CD14-positive monocyte (primary cell): ENCODE data around the gene DHX58. TPM values are rescaled to one million over a fixed set of nuclear protein-coding genes. Genes with fewer than 3 reads are reported as not detected.

Source experiments
- DNase-seq, 3 donors: peaks; one replicate each; pipeline ENCODE4 v3.0.0-alpha.2; 2011 to 2022
- H2AFZ ChIP-seq: 2 replicates; pipeline ENCODE4 v1.6.0; 2012; ENCODE audit warnings: mild to moderate bottlenecking, low read depth, low read length, inconsistent platforms; ENCODE audit not compliant: insufficient read depth, poor library complexity, severe bottlenecking
- H3K27ac ChIP-seq, 2 donors: 1 replicate in 1 of 2; 2 replicates in 1 of 2; pipeline ENCODE4 v1.5.1; 2012 to 2013; ENCODE audit warnings: low read length in 2 of 2, control low read depth in 1 of 2, inconsistent platforms in 1 of 2, low read depth in 1 of 2, mild to moderate bottlenecking in 1 of 2
- H3K27me3 ChIP-seq, 2 donors: one replicate each; pipeline versions ENCODE4 v1.6.0 to v1.6.1; 2011 to 2013; ENCODE audit warnings: low read length in 2 of 2; ENCODE audit not compliant: control insufficient read depth in 2 of 2, insufficient read depth in 2 of 2
- H3K36me3 ChIP-seq, 2 donors: replicated peaks in 1 of 2; 1 replicate in 1 of 2; 2 replicates in 1 of 2; pipeline versions ENCODE4 v1.5.1 to v1.6.1; 2012 to 2013; ENCODE audit warnings: low read length in 2 of 2, control low read depth in 1 of 2, inconsistent platforms in 1 of 2, mild to moderate bottlenecking in 1 of 2; ENCODE audit not compliant: insufficient read depth in 2 of 2, control insufficient read depth in 1 of 2
- H3K4me1 ChIP-seq, 2 donors: 1 replicate in 1 of 2; 2 replicates in 1 of 2; pipeline versions ENCODE4 v1.5.1 to v1.6.1; 2012 to 2013; ENCODE audit warnings: low read length in 2 of 2, control low read depth in 1 of 2, inconsistent platforms in 1 of 2, mild to moderate bottlenecking in 1 of 2, moderate library complexity in 1 of 2; ENCODE audit not compliant: insufficient read depth in 2 of 2, control insufficient read depth in 1 of 2
- H3K4me2 ChIP-seq: replicated peaks from 2 replicates; pipeline ENCODE3; 2012; ENCODE audit warnings: low read length, moderate library complexity, mild to moderate bottlenecking; ENCODE audit not compliant: poor library complexity, severe bottlenecking; ENCODE audit errors: extremely low read depth
- H3K4me3 ChIP-seq, 3 experiments: fragments of 200-600 bp in 1 of 3; sonication (generic) in 1 of 3; replicated peaks in 1 of 3; 1 replicate in 2 of 3; 2 replicates in 1 of 3; pipeline ENCODE4 v1.5.1; 2011 to 2013; ENCODE audit warnings: low read length in 3 of 3, mild to moderate bottlenecking in 3 of 3, control low read depth in 2 of 3, low read depth in 2 of 3, inconsistent platforms in 1 of 3, moderate library complexity in 1 of 3
- H3K79me2 ChIP-seq: 2 replicates; pipeline ENCODE4 v1.6.0; 2012; ENCODE audit warnings: mild to moderate bottlenecking, control low read depth, inconsistent platforms, low read length, moderate library complexity; ENCODE audit not compliant: insufficient read depth
- H3K9ac ChIP-seq: 2 replicates; pipeline ENCODE4 v1.6.0; 2017; ENCODE audit warnings: low read length, mild to moderate bottlenecking; ENCODE audit not compliant: insufficient read depth, poor library complexity, severe bottlenecking
- H3K9me3 ChIP-seq, 2 donors: replicated peaks in 1 of 2; 1 replicate in 1 of 2; 2 replicates in 1 of 2; pipeline versions ENCODE4 v1.5.1 to v1.6.1; 2012 to 2013; ENCODE audit warnings: low read length in 2 of 2, control low read depth in 1 of 2; ENCODE audit not compliant: control insufficient read depth in 1 of 2, insufficient read depth in 1 of 2
- H4K20me1 ChIP-seq: 2 replicates; pipeline ENCODE4 v1.6.0; 2012; ENCODE audit warnings: mild to moderate bottlenecking, low read length, control low read depth, moderate library complexity; ENCODE audit not compliant: insufficient read depth
- H3K27ac Mint-ChIP-seq, 7 donors: one replicate each; pipeline ENCODE4 v1.8.0; 2020; ENCODE audit warnings: mild to moderate bottlenecking in 7 of 7, mixed read lengths in 7 of 7, moderate library complexity in 6 of 7, inconsistent platforms in 2 of 7
- H3K27me3 Mint-ChIP-seq, 3 donors: one replicate each; pipeline ENCODE4 v1.8.0; 2021 to 2022; ENCODE audit warnings: low read depth in 3 of 3, mild to moderate bottlenecking in 3 of 3, mixed read lengths in 3 of 3, moderate library complexity in 3 of 3, inconsistent platforms in 1 of 3
- H3K36me3 Mint-ChIP-seq, 2 donors: one replicate each; pipeline ENCODE4 v1.8.0; 2020; ENCODE audit warnings: mixed read lengths in 2 of 2, inconsistent platforms in 1 of 2, mild to moderate bottlenecking in 1 of 2
- H3K4me1 Mint-ChIP-seq: one replicate; pipeline ENCODE4 v1.8.0; 2020; ENCODE audit warnings: mild to moderate bottlenecking, mixed read lengths
- H3K4me3 Mint-ChIP-seq, 2 donors: one replicate each; pipeline ENCODE4 v1.8.0; 2020; ENCODE audit warnings: mild to moderate bottlenecking in 2 of 2, mixed read lengths in 2 of 2, moderate library complexity in 1 of 2
- H3K9me3 Mint-ChIP-seq, 7 donors: one replicate each; pipeline ENCODE4 v1.8.0; 2020 to 2022; ENCODE audit warnings: mixed read lengths in 7 of 7, mild to moderate bottlenecking in 6 of 7, moderate library complexity in 6 of 7, inconsistent platforms in 2 of 7
- CTCF ChIP-seq: fragments of 200-600 bp; IDR thresholded peaks from one replicate; pipeline ENCODE4 v1.8.0; 2022; ENCODE audit warnings: antibody characterized with exemption, mild to moderate bottlenecking
- WGBS: methylation state at CpG from one replicate; pipeline ENCODE4 v1.1.5; 2013; ENCODE audit warnings: missing lambda C conversion rate; ENCODE audit not compliant: insufficient coverage; 5-methylcytosine and 5-hydroxymethylcytosine counted together
- intact Hi-C, 2 donors: fragments of 100-400 bp; cut with micrococcal nuclease; formaldehyde crosslinking; loops; one replicate each; pipeline versions ENCODE4 v1.15.0 to v1.15.1; 2023
- polyA plus RNA-seq, 3 donors: library from polyadenylated mRNA; depleted of rRNA in 1 of 3; unstranded in 2 of 3; stranded (reverse) in 1 of 3; fragments of 300-500 nt in 2 of 3; fragments of >200 nt in 1 of 3; fragmentation: Illumina TruSeq in 2 of 3; gene quantifications; 1 replicate in 2 of 3; 2 replicates in 1 of 3; pipeline ENCODE4 v1.2.3, GENCODE V29; 2012 to 2021

DHX58 gene
- polyA plus RNA-seq, 3 donors, result 13.2 to 46.7 (median 16.0) TPM

GRCh38 chr17:42110301-42111264, 1.9 kb downstream of the DHX58 start:
- Mint-ChIP-seq H3K4me3 (no peak overlapping the region), H3K36me3 (peaks cover 38 to 49% of the 10 kb centered on the region in 2 donors), H3K27me3 (peaks cover 0 to 11% (median 0%) of the 10 kb centered on the region in 3 donors), H3K27ac (peak overlapping the region in 1 of 7 donors; percentile 93), H3K9me3 (no peaks in the 10 kb centered on the region), H3K4me1 (peaks cover 29% of the 10 kb centered on the region)
- H3K4me2 ChIP-seq, result peak overlapping the region; percentile 75
- 88% methylated on average over 14 of the region's 18 CpGs for WGBS
- H3K4me1 ChIP-seq, result peaks cover 29 to 35% of the 10 kb centered on the region in 2 donors
- H2AFZ ChIP-seq, result no peak overlapping the region
- H3K9me3 ChIP-seq, result no peaks in the 10 kb centered on the region
- H3K9ac ChIP-seq, result no peak overlapping the region
- H3K36me3 ChIP-seq, result peaks cover 6 to 17% of the 10 kb centered on the region in 2 donors
- no peak for TF ChIP-seq CTCF
- H3K27me3 ChIP-seq, result no peaks in the 10 kb centered on the region
- peaks cover 5% of the 10 kb centered on the region for H3K79me2 ChIP-seq
- intact Hi-C loops, result loop anchor here in 1 of 2 donors (5.0 kb wide), 2 partner anchors 48 to 193 kb away; partner anchors contain the start of gene ACLY
- H3K4me3 ChIP-seq, result no peak overlapping the region
- DNase-seq, result no peak
- no peak overlapping the region for H3K27ac ChIP-seq
- H4K20me1 ChIP-seq, result no peaks in the 10 kb centered on the region

- no peaks in the 10 kb centered on the region for H3K9me3 Mint-ChIP-seq
- H3K9ac ChIP-seq, result no peak overlapping the region
- peaks cover 29 to 35% of the 10 kb centered on the region in 2 donors for H3K4me1 ChIP-seq
- peaks cover 5% of the 10 kb centered on the region for H3K79me2 ChIP-seq
- H4K20me1 ChIP-seq, result no peaks in the 10 kb centered on the region
- H3K4me2 ChIP-seq, result no peak overlapping the region
- H3K27ac Mint-ChIP-seq, result peak overlapping the region in 3 of 7 donors; percentile 38 to 74 (median 57)
- no peak overlapping the region for H3K4me3 ChIP-seq
- no peak for TF ChIP-seq CTCF
- peaks cover 44 to 52% of the 10 kb centered on the region in 2 donors for H3K36me3 Mint-ChIP-seq
- peaks cover 29% of the 10 kb centered on the region for H3K4me1 Mint-ChIP-seq
- WGBS, result 96% methylated on average over 9 of the region's 9 CpGs
- H3K27ac ChIP-seq, result no peak overlapping the region
- no peaks in the 10 kb centered on the region for H3K27me3 ChIP-seq
- no peak for DNase-seq
- no peak overlapping the region for H3K4me3 Mint-ChIP-seq
- intact Hi-C loops, result no loop called here
- peaks cover 0 to 11% (median 0%) of the 10 kb centered on the region in 3 donors for H3K27me3 Mint-ChIP-seq
- H3K9me3 ChIP-seq, result no peaks in the 10 kb centered on the region
- H2AFZ ChIP-seq, result no peak overlapping the region
- peaks cover 14 to 32% of the 10 kb centered on the region in 2 donors for H3K36me3 ChIP-seq
Observed at GRCh38 chr17:42109086-42109485, 3.4 kb downstream of the DHX58 start.
